Stimulated activated CD4-positive, alpha-beta T cell treated with anti-CD3 and anti-CD28 coated beads, Interleukin-2, amount 100 ng/mL, for 4 hours (primary cell): ENCODE measurements around the gene TNNT3.

ENCODE experiments used
- DNase-seq: peaks from one replicate; pipeline ENCODE4 v3.0.0-alpha.2; 2020; ENCODE audit warnings: low read depth

TNNT3 gene

DNA sequence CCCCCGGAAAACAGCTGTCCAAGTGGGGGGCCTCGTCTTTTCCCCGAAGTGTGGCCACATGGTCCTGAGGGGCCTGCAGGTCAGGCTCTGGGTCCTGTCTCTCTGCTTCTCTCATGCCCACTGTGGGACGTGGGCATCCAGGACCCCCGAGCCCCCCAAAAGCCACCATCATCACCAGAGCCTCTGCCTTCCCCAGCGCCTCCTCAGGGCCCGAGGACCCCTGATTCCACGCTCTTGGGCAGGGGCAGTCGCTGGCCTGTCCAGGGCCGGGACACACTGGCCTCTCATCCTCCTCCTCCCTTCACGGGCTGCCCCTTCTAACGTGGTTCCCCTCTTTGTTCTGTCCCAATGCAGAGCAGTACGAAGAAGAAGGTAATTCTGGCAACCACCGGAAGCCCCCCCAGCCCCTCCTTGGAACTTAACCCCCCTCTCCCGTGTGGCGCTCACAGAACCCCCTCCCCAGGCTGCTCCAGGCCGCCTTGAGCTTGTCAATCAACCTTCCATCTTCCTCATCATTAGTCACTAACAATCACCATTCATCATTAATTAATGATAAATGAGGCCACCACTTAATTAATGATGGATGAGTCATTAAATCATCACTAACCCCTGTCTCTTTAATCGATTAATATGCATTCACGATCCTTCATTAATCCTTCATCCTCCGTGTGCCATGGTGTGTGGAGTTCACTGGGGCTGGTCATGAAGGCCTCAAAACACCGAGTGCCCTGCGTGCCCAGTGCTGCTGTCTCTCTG lies 3.9 kb downstream of the TNNT3 start:
- no peak for DNase-seq

DNA sequence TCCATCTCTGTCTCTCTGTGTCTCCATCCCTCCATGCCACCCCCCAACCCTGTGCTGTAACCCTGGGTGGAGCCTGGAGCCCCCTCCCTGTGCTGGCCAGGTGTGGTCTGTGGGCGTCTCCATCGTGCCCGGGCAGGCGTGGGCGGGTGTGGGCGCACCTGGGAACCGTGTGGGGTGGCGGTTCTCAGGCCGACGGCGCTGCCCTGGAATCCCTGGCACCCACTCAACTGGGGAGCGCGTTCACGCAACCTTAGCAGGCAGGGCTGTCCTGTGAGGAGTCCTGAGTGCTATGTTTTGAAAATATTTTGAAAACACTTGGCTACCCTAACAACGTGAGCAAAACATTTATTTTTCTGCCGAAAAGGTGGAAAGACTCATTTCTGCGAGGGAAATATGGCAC lies 4.7 kb downstream of the TNNT3 start:
- no peak for DNase-seq

DNA sequence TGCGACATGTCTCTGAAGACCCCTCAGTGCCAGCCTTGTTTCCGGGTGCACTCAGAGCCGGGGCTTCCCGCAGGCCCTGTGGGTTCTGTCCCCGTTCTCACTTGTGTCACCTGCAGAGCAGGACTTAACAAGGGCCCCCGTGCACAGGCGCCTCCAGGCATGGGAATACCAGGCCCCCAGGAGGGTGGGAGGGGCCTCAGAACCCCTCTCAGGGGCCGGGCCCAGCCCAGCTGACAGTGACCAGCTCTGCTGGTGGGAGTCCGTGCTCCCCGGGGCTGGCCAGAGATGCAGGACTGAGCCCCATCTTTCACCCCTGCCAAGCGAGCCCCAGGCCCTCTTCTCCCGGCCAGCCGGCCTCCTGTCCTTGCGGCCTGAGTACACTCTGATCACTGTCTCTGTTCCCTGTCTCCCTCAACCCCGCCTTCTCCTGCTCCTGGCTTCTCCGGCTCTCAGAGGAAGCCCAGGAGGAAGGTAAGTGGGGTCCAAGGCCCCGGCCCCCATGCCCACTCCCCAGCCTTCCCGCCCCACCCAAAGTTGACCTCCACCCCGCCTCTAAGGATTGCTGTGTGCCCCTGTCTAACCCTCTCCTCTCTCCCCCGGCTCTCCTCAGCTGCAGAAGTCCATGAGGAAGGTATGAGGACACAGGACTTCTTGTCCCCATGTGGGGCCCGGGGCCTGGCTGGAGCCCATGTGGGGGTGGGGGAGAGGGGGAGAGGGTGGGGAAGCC lies 5.3 kb downstream of the TNNT3 start:
- DNase-seq, result no peak

DNA sequence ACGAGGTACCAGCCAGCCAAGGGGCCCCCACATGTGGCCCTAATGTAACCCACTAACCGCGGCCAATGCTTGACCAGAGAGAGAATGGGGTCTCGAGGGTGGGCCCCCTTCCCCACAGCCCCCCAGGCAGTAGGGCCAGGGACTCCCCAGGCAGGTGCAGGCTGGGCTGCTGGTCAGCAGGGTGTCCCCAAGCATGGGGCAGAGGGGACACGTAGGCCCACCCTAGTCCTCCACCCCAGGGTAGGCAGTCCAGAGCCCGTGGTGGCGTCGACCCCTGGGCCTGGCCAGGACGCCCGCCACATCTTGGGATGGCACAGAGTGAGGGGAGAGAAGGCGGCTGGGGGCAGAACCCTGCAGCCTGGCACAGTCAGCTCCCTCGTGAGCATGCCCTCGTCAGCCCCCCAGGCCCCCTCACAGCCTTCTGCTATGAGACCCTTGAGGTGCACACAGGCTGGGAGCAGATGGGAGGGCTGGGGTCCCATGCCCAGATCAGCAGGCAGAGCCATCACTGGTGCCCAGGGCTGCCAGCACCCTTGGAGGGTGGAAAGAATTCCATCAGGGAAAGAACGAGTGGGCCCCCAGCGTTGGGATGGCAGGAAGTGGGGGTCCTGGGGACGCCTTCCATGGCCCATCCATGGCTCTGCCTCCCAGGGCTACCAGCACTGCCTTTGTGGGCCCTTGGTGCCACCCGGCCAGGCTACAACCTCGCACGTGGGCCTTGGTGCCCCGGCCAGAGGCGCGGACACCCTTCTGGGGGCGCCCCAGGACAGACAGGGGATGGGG lies 6.1 kb downstream of the TNNT3 start:
- DNase-seq, result no peak

DNA sequence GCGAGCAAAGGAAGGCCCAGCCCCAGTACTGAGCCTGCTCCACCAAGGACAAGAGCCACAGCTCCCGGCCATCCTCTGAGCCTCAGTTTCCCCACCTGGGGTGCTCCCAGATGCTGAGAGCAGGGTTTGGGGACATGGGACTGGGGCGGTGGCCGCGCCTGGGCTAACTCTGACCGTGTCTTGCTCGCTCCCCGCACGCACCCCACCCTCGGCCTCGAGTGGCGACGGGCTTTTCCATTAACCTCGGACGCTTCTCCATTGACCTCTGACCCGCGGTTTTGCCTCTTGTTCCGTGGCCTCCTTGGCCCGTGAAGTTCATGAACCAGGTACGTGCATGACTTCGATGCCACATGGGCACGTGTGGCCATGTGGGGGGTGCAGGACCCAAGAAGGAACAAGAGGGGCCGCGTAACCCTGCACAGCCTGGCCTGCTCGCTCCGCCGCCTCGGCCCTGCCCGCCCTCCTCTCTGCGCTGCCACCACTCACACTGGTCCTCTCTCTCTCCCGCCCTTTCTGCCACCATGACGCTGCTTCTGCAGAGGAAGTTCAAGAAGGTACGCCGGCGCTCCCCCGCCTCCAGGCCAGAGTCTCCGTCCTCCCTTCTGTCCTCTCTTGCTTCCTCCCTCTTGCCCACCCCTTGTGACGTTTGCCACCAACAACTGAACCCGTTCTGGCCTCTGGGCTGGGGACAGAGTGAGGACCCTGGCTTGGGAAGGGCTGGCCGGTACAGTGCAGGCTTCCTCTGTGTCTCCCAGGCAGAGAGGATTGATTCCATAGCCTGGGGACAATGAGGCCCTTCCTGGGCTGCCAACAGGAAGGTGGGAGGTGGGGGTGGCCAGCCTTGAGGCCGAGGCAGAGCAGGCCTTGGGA lies 6.9 kb downstream of the TNNT3 start:
- no peak for DNase-seq

DNA sequence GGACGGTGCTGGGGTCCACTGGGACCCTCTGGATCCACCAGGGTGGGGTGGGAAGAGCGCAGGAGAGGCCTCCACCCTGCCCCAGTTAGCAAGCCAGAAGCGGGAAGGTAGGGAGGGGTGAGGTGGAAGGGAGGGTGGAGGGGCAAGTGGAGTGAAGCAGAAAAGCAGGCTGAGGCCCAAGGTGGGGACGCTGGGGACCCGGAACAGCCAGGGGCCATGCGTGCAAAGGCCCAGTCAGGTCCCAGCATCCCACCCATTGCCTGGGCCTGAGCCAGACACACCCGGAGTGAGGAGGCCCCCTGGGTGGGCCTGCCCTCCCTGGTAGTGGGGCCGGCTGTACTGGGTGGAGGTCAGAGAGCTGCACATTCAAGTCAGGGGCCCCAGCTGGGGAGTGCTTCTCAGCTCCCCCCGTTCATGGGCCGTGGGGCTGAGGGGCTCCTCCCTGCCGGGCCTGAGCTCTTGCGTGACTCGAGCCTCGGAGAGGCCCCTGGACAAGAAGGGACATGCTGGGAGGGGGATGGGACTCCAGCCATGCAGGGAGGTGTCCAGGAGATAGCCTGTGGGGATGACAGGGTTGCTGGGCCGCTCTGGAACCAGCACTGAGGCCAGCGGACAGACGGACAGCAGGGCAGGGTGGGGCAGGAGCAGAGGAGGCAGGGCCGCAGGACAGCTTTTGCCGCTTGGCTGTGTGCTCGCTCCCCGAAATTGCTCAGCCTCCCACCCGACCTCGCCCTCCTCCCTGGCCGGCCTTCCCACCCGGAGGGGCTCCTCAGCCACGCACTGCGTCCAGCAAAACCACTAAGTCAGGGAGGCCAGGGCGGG lies 7.7 kb downstream of the TNNT3 start:
- no peak for DNase-seq

DNA sequence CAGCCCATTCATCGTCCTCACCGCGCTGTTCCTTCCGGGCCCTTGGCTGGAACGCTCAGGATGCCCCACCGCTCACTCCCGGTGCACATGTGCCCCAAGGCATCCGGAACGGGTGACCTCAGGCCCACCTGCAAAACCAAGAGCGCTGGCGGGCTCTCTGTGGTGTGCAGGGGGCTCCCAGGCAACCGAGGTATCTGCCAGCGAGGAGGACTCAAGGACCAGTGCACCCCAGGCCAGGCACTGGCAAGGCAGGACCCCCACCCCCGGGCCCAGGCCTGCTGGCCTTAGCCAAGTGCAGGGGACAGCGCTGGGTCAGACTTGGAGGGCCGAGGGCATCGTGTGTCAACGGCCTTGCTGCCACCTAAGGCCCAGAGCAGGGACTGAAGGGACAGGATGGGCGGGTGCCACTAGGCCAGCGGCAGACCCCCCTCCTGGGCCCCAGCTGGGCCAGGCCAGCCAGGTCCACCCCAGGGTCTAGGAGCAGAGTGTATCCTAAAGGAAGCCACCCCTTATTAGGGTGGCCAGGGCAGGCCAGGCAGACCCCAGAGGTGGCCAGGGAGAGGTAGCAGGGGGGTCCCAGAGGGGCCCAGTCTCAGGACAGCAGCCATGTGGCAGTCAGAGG lies 8.5 kb downstream of the TNNT3 start:
- DNase-seq, result no peak

DNA sequence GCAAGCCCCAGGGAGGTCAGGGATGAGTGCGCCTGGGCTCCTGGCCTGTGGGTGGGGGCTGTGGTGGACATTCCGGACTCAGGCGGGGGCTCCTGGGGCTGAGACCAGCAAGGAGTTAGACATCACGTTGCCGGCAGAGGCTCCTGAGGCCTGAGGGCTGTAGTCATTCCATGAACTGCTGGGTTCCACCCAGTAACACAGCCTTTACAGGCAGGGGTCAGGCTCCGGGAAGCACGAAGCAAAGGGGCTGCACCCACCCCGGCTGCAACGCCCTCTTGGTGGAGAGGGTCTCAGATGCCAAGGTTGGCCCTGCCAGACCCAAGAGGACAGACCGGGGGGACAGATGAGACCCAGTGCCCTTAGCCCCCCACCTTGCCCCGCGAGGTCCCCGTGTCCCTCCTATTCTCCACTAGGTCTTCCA lies 9.0 kb downstream of the TNNT3 start:
- DNase-seq, result no peak

DNA sequence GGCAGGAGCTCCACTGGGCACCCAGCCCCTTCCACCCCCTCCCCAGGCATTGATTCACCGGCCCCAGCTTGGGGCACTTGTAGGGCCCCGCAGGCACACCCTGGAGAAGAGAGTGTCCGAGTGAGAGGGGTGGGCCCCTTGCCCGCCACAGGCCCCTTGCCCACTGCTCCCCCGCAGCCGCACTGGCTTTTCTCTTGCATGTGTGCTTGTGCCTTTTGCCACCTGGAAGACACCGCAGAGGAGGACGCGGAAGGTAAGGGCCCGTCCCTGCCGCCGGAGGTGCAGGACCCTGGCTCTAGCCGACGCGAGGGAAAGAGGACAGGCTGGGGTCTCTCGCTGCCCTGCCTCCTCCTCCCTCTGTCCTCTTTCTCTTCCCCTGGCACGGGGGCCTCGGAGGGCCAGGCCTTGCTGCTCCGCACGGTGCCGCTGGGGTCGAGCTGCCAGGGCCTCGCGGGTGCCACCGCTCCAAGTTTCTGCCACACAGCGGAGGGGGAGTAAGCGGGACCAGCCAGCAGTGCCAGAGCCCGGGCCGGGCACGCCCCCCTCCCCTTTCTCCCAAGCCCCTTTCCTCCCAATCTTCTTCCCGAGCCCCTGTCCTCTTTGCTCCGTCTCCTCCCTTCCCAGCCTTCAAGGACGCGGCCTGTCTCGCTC lies 9.5 kb downstream of the TNNT3 start:
- DNase-seq, result no peak

DNA sequence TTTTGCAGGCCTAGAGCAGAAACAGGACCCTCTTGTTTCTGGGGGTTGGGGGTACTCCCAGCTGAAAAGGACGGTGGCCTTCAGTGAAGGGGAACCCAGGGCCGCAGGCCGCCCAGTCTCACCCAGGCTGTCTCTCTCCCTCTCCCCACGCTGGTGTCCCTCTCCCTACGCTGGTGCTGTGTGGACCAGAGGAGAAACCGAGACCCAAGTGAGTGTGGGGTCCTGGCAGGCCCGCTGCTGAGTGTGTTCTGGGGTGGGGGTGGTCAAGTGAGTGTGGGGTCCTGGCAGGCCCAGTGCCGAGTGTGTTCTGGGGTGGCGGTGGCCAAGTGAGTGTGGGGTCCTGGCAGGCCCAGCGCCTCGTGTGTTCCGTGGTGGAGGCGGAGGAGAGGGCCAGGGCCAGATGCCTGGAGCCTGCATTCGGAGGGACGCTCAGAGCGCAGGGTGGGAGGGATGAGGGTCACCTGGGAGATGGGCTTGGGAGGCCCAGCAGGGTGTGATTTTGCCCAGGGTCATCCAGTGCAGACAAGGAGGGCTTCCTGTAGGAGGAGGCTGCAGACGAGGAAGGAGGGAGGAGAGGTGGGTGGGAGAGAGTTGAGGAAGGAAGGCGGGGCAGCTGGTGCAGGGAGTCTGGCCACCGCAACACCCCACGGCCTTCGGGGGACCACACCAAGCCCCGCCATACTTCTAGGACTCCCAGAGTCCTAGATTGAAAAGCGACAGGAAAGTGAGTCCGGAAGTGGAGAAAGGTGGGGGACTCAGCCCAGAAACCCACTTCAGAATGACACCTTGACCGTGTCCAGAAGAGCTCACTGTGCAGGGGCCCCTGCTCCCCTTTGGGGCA lies 10.3 kb downstream of the TNNT3 start:
- DNase-seq, result no peak

DNA sequence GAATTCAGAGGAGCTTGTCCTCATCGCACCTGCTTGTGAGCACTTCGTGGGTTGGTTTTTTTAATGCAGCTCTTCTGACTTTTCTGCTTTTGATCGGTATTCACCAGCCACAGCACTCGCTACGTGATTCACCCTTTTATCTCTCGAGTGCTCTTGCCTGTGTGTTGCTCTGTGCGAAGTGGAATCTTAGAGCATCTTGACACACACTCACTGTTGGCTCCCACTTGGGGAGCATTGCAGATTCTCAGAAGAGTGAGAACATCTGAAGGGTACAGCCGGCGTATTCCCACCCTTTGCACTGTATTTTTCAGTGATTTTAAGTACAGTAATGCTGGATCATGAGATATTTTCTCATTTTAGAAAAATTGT lies 10.9 kb downstream of the TNNT3 start:
- DNase-seq, result no peak

DNA sequence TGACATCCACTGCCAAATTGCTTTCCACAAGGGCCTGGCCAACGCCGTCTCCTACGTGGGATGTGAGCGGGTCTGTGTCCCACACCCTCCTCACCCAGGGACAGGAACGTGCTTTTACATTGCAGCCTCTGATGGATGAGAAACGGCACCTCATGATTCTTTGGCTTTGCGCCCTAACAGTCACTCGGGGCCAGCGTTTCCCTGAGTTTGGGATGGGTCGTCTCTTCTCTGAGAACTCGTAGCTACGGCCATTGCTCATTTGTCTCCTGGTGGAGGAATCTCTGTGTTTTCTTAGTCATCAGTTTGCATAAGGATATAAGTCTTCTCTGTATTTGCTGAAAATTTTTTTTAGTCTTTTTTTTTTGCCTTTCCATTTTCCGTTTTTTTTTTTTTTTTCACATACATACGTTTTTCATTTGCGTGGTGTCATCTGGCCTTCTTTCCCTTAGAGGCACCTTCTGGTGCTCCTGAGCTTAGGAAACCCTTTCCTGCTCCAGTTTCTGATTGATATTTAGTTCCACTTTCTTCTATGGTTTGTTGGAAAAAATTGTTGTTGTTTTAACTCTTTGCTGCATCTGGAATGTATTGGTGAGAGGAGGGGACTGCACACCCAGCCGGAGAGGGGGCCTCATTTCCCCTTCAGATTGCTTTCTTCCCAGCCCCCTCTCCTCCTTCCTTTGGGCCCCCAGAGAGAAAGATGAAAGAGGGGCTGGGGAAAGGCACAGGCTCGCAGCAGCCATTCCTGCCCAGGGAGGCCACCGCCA lies 12.0 kb downstream of the TNNT3 start:
- DNase-seq, result no peak

DNA sequence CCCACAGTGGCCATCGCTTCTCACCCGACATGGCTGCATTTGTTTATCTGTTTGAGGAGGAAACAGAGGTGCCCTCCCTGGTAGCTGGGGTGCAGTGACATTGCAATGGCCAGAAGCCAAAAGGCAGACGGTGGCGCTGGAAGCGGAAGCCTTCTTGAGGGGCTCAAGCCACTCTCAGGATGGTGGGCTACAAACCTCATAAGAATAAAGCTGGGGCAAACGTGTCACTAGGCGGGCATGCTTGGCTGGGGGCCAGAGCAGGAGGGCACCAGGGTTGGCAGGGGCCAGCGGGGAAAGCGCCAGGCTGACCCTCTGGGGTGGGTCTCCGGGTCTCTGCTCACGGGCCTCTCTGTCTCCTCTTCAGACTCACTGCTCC lies 12.6 kb downstream of the TNNT3 start:
- DNase-seq, result no peak

DNA sequence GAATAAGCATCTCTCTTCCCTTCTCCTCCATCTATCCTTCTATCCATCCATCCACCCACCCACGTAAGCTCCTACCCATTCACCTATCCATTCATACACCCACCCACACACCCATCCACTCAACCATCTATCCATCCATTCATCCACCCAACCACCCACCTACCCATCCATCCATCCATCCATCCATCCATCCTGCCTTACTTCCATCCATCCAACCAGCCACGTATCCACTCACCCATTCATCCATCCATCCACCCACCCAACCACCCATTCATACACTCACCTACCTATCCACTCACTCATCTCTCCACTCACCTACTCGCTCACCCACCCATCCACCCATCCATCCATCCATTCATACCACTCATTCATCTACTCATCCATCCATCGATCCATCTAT lies 13.2 kb downstream of the TNNT3 start:
- DNase-seq, result no peak

DNA sequence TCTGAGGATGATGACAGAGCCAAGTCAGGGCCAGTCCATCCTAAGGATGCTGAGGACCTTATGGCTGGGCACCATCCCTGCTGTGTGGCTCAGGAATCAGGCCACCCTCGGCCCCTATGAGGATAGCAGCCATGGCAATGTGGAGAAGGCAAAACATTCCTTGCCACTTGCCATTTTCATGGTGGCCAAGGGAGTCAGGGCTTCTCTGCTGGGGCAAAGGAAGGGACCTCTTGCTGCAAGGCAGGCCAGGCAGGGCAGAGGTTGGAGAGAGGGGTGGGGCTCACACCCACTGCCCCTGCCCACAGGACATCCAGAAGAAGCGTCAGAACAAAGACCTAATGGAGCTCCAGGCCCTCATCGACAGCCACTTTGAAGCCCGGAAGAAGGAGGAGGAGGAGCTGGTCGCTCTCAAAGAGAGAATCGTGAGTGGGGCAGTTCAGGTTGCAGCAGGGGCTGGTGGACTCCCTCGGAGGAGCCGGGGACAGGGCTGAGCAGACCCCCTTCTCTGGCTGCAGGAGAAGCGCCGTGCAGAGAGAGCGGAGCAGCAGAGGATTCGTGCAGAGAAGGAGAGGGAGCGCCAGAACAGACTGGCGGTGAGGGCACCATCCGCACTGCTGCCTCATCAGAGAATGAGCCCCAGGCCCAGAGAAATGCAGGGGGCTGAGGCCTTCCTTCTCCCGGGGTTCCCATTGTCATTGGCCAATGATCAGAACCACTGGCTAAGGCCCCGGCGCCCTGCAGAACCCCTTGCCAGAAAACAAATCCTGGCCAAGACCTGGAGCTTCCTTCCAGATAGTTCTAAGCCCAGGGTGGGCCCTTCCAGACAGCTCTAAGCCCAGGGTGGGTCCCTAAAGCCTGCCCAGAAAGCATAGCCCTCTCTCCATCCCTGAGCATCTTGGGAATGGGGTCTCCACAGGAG lies 14.2 kb downstream of the TNNT3 start:
- DNase-seq, result no peak

DNA sequence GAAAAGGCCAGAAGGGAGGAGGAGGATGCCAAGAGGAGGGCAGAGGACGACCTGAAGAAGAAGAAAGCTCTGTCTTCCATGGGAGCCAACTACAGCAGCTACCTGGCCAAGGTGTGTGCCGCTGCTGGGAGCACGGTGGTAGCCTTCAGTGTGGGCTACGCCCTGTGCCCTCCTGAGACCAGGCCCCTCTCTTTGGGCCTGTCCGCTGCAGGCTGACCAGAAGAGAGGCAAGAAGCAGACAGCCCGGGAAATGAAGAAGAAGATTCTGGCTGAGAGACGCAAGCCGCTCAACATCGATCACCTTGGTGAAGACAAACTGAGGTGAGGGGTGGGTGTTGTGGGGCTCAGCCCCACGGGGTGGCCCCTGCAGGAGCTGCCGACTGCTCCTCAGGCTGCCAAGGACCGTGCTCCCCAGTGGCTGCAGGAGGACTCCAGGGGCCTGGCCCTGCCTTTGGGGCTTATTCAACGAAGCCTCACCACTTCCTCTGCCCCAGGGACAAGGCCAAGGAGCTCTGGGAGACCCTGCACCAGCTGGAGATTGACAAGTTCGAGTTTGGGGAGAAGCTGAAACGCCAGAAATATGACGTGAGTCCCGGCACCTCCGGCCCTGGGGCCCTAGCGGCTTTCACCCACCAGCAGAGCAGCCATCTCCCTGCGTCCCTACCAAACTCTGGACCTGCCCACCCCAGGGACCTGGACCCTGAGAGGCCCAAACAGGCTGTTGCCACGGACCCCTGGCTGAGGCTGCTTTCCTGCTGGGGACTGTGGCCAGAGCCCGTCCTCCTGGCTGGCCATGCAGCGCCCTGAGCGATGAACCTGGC lies 15.0 kb downstream of the TNNT3 start:
- DNase-seq, result no peak
